Thoracic aorta (tissue), 2 donors: ENCODE data around the gene COTL1. TPM values are rescaled to one million over a fixed set of nuclear protein-coding genes. Genes with fewer than 3 reads are reported as not detected.

ENCODE experiments used
- ATAC-seq: fragments of 150-250 bp; one replicate; pipeline ENCODE4 v1.8.0; 2017; ENCODE audit warnings: low read depth; ENCODE audit not compliant: insufficient number of reproducible peaks, low FRiP score
- DNase-seq: peaks from one replicate; pipeline ENCODE4 v3.0.0-alpha.2; 2020; ENCODE audit warnings: low spot score
- H3K27ac ChIP-seq, 2 donors: fragments of 200-600 bp; sonication (generic); 1 replicate in 1 of 2; 2 replicates in 1 of 2; pipeline ENCODE4 v1.5.1; 2016; ENCODE audit warnings: mild to moderate bottlenecking in 2 of 2, moderate library complexity in 2 of 2
- H3K27me3 ChIP-seq: fragments of 200-600 bp; sonication (generic); replicated peaks from 2 replicates; pipeline ENCODE4 v1.6.0; 2016; ENCODE audit warnings: mild to moderate bottlenecking; ENCODE audit not compliant: insufficient read depth
- H3K36me3 ChIP-seq: fragments of 200-600 bp; sonication (generic); one replicate; pipeline ENCODE4 v1.5.1; 2016
- H3K4me1 ChIP-seq, 2 donors: fragments of 200-600 bp; sonication (generic); 1 replicate in 1 of 2; 2 replicates in 1 of 2; pipeline versions ENCODE4 v1.5.1 to v1.6.0; 2016; ENCODE audit warnings: low read depth in 2 of 2, mild to moderate bottlenecking in 1 of 2; ENCODE audit not compliant: control insufficient read depth in 1 of 2
- H3K4me3 ChIP-seq: fragments of 200-600 bp; sonication (generic); 2 replicates; pipeline ENCODE4 v1.5.1; 2016; ENCODE audit warnings: mild to moderate bottlenecking
- H3K9me3 ChIP-seq: fragments of 200-600 bp; sonication (generic); 2 replicates; pipeline ENCODE4 v1.5.1; 2016
- CTCF ChIP-seq: fragments of 200-600 bp; sonication (generic); IDR thresholded peaks from one replicate; pipeline ENCODE4 v1.5.1; 2019; ENCODE audit warnings: antibody characterized with exemption
- total RNA-seq, 2 donors: library from RNA; depleted of rRNA; stranded (reverse); fragments of >200 nt; gene quantifications; one replicate each; pipeline versions ENCODE4 v1.1.0 to v1.2.3, GENCODE V29; 2016

COTL1 gene
- total RNA-seq, 2 donors from 2014 or later = 32.0 to 46.8 TPM

GRCh38 chr16:84517366-84517765, 100.5 kb downstream of the COTL1 start:
- Histone ChIP-seq H3K9me3 (no peaks in the 10 kb centered on the region), H3K4me1 (no peaks in the 10 kb centered on the region), H3K27me3 (no peaks in the 10 kb centered on the region), H3K27ac (no peak overlapping the region), H3K4me3 (no peak overlapping the region), H3K36me3 (no peaks in the 10 kb centered on the region)
- no peak for ATAC-seq
- no peak for DNase-seq
- TF ChIP-seq CTCF = no peak

Other genes with a start within 250 kb of the COTL1 start
- under 1 TPM; 0.28 to 0.54 TPM for gene ATP2C2, start 249.5 kb downstream of the COTL1 start, total RNA-seq
- 10 to 100 TPM; 13.8 to 23.2 TPM for gene MEAK7, start 113.4 kb downstream of the COTL1 start, total RNA-seq
- 10 to 100 TPM; 63.9 to 79.7 TPM for gene KLHL36, start 30.4 kb upstream of the COTL1 start, total RNA-seq
- gene USP10, start 81.9 kb upstream of the COTL1 start, total RNA-seq = 10 to 100 TPM; 36.7 to 85.2 TPM
- gene CRISPLD2, start 201.9 kb upstream of the COTL1 start, total RNA-seq = 100 to 1,000 TPM; 116 to 390 TPM